Endothelial cell of umbilical vein (primary cell): ENCODE measurements around the gene FBL. TPM values are rescaled to one million over a fixed set of nuclear protein-coding genes. Genes with fewer than 3 reads are reported as not detected.

Experiments used
- BruUV-seq: library from RNA; stranded (reverse); fragments of 400-500 nt; replicated peaks from 2 replicates; lab custom pipeline; 2021; lab: Mats Ljungman, UMichigan
- CTCF ChIA-PET: fragments of 300-600, 350-600 bp; sonication (Branson Sonifier 250); formaldehyde crosslinking; loops from one replicate; lab custom pipeline; 2021; ENCODE audit warnings: antibody characterized with exemption, inconsistent platforms; lab: Charles Lee
- POLR2A ChIA-PET: fragments of 300-600, 350-600 bp; sonication (Branson Sonifier 250); formaldehyde crosslinking; loops from one replicate; lab custom pipeline; 2021; ENCODE audit warnings: antibody characterized with exemption, inconsistent platforms; lab: Charles Lee
- DNase-seq: peaks from one replicate; pipeline ENCODE4 v3.0.0-alpha.2; 2011; ENCODE audit warnings: low read depth, low spot score
- FAIRE-seq: peaks from 2 replicates; lab custom pipeline; 2011; peaks lifted over from hg19 to GRCh38; lab: Jason Lieb, UNC
- H2AFZ ChIP-seq: 2 replicates; pipeline ENCODE4 v1.6.0; 2012; ENCODE audit warnings: low read depth, low read length, control low read depth, inconsistent platforms
- H3K27ac ChIP-seq: 2 replicates; pipeline ENCODE4 v1.5.1; 2011; ENCODE audit warnings: low read depth, mild to moderate bottlenecking, control low read depth, low read length, moderate library complexity; ENCODE audit not compliant: insufficient read depth
- H3K27me3 ChIP-seq, 2 experiments: 2 replicates each; pipeline versions ENCODE4 v1.6.0 to v1.6.1; 2011; ENCODE audit warnings: low read length in 2 of 2, mixed read lengths in 1 of 2; ENCODE audit not compliant: control insufficient read depth in 2 of 2, insufficient read depth in 2 of 2
- H3K36me3 ChIP-seq, 2 experiments: 2 replicates in 1 of 2; 3 replicates in 1 of 2; pipeline ENCODE4 v1.5.1; 2011; ENCODE audit warnings: low read length in 2 of 2, mild to moderate bottlenecking in 1 of 2, moderate library complexity in 1 of 2; ENCODE audit not compliant: control insufficient read depth in 2 of 2, insufficient read depth in 2 of 2; ENCODE audit errors: extremely low read depth in 1 of 2
- H3K4me1 ChIP-seq: 3 replicates; pipeline ENCODE4 v1.5.1; 2011; ENCODE audit warnings: mild to moderate bottlenecking, low read length; ENCODE audit not compliant: control insufficient read depth, insufficient read depth; ENCODE audit errors: extremely low read depth
- H3K4me2 ChIP-seq: 2 replicates; pipeline ENCODE4 v1.6.1; 2011; ENCODE audit warnings: low read length, control low read depth, mixed read lengths; ENCODE audit not compliant: insufficient read depth
- H3K4me3 ChIP-seq, 3 experiments: fragments of 200-600 bp in 1 of 3; sonication (generic), shearing (Covaris generic) in 1 of 3; replicated peaks in 1 of 3; 2 replicates each; pipeline ENCODE4 v1.5.1; 2011 to 2016; ENCODE audit warnings: control low read depth in 3 of 3, low read length in 3 of 3, mild to moderate bottlenecking in 2 of 3, inconsistent platforms in 1 of 3, low read depth in 1 of 3, moderate library complexity in 1 of 3; ENCODE audit not compliant: insufficient read depth in 1 of 3
- H3K79me2 ChIP-seq: 2 replicates; pipeline ENCODE4 v1.6.0; 2012; ENCODE audit warnings: low read length, inconsistent platforms; ENCODE audit not compliant: control insufficient read depth, insufficient read depth
- H3K9ac ChIP-seq: replicated peaks from 2 replicates; pipeline ENCODE3; 2011; ENCODE audit warnings: low read length, control low read depth; ENCODE audit not compliant: insufficient read depth; ENCODE audit errors: extremely low read depth
- H3K9me1 ChIP-seq: replicated peaks from 3 replicates; pipeline ENCODE4 v1.6.0; 2011; ENCODE audit warnings: mild to moderate bottlenecking, low read length; ENCODE audit not compliant: control insufficient read depth, insufficient read depth; ENCODE audit errors: extremely low read depth
- H3K9me3 ChIP-seq: replicated peaks from 2 replicates; pipeline ENCODE4 v1.5.1; 2012; ENCODE audit warnings: low read length, inconsistent platforms; ENCODE audit not compliant: control insufficient read depth, insufficient read depth
- H4K20me1 ChIP-seq: replicated peaks from 2 replicates; pipeline ENCODE3; 2011; ENCODE audit warnings: mild to moderate bottlenecking, low read length; ENCODE audit not compliant: control insufficient read depth, insufficient read depth; ENCODE audit errors: extremely low read depth
- EZH2 ChIP-seq: IDR thresholded peaks from 2 replicates; pipeline ENCODE4 v1.6.1; 2012; ENCODE audit warnings: borderline replicate concordance, low read depth, mild to moderate bottlenecking, moderate library complexity, low read length, inconsistent platforms; ENCODE audit not compliant: severe bottlenecking
- FOS ChIP-seq: IDR thresholded peaks from 2 replicates; pipeline ENCODE4 v1.6.1; 2011; ENCODE audit warnings: mild to moderate bottlenecking, low read length, moderate library complexity, borderline replicate concordance; ENCODE audit not compliant: insufficient read depth
- GATA2 ChIP-seq: IDR thresholded peaks from 2 replicates; pipeline ENCODE4 v1.7.0; 2011; ENCODE audit warnings: low read depth, mild to moderate bottlenecking, moderate library complexity, mixed read lengths, low read length; ENCODE audit not compliant: insufficient read length, insufficient read depth
- JUN ChIP-seq: IDR thresholded peaks from 2 replicates; pipeline ENCODE4 v1.6.1; 2011; ENCODE audit warnings: borderline replicate concordance, low read depth; ENCODE audit not compliant: insufficient read length, insufficient read depth
- MYC ChIP-seq: IDR thresholded peaks from one replicate; pipeline ENCODE4 v1.6.1; 2011; ENCODE audit warnings: mild to moderate bottlenecking, low read depth, low read length
- POLR2A ChIP-seq: IDR thresholded peaks from 2 replicates; pipeline ENCODE4 v1.6.1; 2012; ENCODE audit warnings: low read depth, mild to moderate bottlenecking, control low read depth, low read length
- POLR2AphosphoS5 ChIP-seq: IDR thresholded peaks from 2 replicates; pipeline ENCODE4 v1.6.1; 2012; ENCODE audit warnings: low read depth, mild to moderate bottlenecking, control low read depth, low read length, moderate library complexity; ENCODE audit not compliant: insufficient read depth
- dilution Hi-C: fragments of 300-500 bp; cut with MboI; formaldehyde crosslinking; loops from one replicate; pipeline ENCODE4 v1.15.0; 2019; ENCODE audit warnings: low sequenced_read_pairs; ENCODE audit not compliant: extremely low pct_ligation_motif_present
- intact Hi-C: fragments of 100-400 bp; cut with micrococcal nuclease; formaldehyde crosslinking; loops from one replicate; pipeline ENCODE4 v1.10.0; 2022
- polyA plus RNA-seq, 4 experiments: library from polyadenylated mRNA; depleted of rRNA in 3 of 4; stranded (reverse) in 3 of 4; unstranded in 1 of 4; fragments of >200 nt; gene quantifications; 2 replicates each; pipeline versions ENCODE4 v1.2.1 to v1.2.3, GENCODE V29; 2011 to 2012; ENCODE audit warnings: missing spikeins in 1 of 4
- total RNA-seq: library from RNA; stranded (reverse); gene quantifications from 2 replicates; pipeline ENCODE4 v1.2.3, GENCODE V29; 2021
- TF ChIP-seq, protein P1 (sequence below), 2 donors: IDR thresholded peaks; 1 replicate in 1 of 2; 2 replicates in 1 of 2; pipeline ENCODE4 v1.5.1; 2011; ENCODE audit warnings: low read length in 2 of 2, mild to moderate bottlenecking in 2 of 2, moderate library complexity in 2 of 2, control low read depth in 1 of 2, inconsistent platforms in 1 of 2, low read depth in 1 of 2; ENCODE audit not compliant: insufficient read depth in 1 of 2; ENCODE audit errors: extremely low read depth in 1 of 2
- TF ChIP-seq, protein P2 (sequence below): IDR thresholded peaks from 2 replicates; pipeline ENCODE4 v1.6.1; 2011; ENCODE audit not compliant: insufficient read depth, insufficient read length

Gene FBL
- total and polyA plus RNA-seq, 2 donors (not counting 3 experiments of a cell fraction or from before 2014, with no cell fraction given) = 271 to 473 TPM

GRCh38 chr19:39830847-39831246 is 15.3 kb downstream of the FBL start:
- intact Hi-C loops = loop anchor here (5.0 kb wide), 1 partner anchor 596 kb away; the partner anchor contains the start of gene SERTAD1
- FAIRE-seq = no peak

More at GRCh38 chr19:39830847-39831246, 15.3 kb downstream of the FBL start:
- peaks cover 8% of the 10 kb centered on the region for H3K79me2 ChIP-seq
- ChIA-PET POLR2A (no interaction called here), CTCF (interaction anchor here (1.0 kb wide), 1 partner anchor 13 kb away, joined by 4 read pairs; no protein-coding TSS in a partner anchor)
- H3K27me3 ChIP-seq = no peaks in the 10 kb centered on the region
- H2AFZ ChIP-seq = no peak overlapping the region
- H3K4me2 ChIP-seq = no peak overlapping the region
- H4K20me1 ChIP-seq = no peaks in the 10 kb centered on the region
- DNase-seq = no peak
- TF ChIP-seq, protein P1, sequence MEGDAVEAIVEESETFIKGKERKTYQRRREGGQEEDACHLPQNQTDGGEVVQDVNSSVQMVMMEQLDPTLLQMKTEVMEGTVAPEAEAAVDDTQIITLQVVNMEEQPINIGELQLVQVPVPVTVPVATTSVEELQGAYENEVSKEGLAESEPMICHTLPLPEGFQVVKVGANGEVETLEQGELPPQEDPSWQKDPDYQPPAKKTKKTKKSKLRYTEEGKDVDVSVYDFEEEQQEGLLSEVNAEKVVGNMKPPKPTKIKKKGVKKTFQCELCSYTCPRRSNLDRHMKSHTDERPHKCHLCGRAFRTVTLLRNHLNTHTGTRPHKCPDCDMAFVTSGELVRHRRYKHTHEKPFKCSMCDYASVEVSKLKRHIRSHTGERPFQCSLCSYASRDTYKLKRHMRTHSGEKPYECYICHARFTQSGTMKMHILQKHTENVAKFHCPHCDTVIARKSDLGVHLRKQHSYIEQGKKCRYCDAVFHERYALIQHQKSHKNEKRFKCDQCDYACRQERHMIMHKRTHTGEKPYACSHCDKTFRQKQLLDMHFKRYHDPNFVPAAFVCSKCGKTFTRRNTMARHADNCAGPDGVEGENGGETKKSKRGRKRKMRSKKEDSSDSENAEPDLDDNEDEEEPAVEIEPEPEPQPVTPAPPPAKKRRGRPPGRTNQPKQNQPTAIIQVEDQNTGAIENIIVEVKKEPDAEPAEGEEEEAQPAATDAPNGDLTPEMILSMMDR (IDR thresholded peaks at IDR 0.05; ENCODE audit: extremely low read depth in 1 of 2, insufficient read depth in 1 of 2, low read depth in 1 of 2, low read length in 2 of 2) = no peak
- TF ChIP-seq MYC (no peak), FOS (no peak), POLR2A (no peak), EZH2 (no peak), JUN (no peak), GATA2 (no peak), POLR2AphosphoS5 (no peak)
- TF ChIP-seq, protein P2, sequence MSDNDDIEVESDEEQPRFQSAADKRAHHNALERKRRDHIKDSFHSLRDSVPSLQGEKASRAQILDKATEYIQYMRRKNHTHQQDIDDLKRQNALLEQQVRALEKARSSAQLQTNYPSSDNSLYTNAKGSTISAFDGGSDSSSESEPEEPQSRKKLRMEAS = no peak
- H3K9me3 ChIP-seq = no peaks in the 10 kb centered on the region
- H3K4me3 ChIP-seq = no peak overlapping the region
- peaks cover 8% of the 10 kb centered on the region for H3K4me1 ChIP-seq
- H3K9me1 ChIP-seq = no peaks in the 10 kb centered on the region
- no peak overlapping the region for H3K27ac ChIP-seq
- no TSS peak for BruUV-seq
- no peak overlapping the region for H3K9ac ChIP-seq
- peaks cover 4 to 35% of the 10 kb centered on the region in 2 experiments for H3K36me3 ChIP-seq
- dilution Hi-C loops = no loop called here
